ENCODE data around the gene LITAFD. TPM values are rescaled to one million over a fixed set of nuclear protein-coding genes. Genes with fewer than 3 reads are reported as not detected.

Gene LITAFD
- total and polyA plus RNA-seq, 9 donors, result not detected

GRCh38 chr16:8848231-8848938, 33.8 kb upstream of the LITAFD start:
- no peak for TF ChIP-seq EP300 (IDR thresholded peaks at IDR 0.05)
- no peak for TF ChIP-seq POLR2A (IDR thresholded peaks at IDR 0.05)
- TF ChIP-seq CTCF (IDR thresholded peaks at IDR 0.05), result no peak
- DNase-seq, result no peak
- H3K4me3 ChIP-seq, result no peak overlapping the region
- WGBS, 3 donors, result 87 to 89% (median 88%) methylated on average over 22 to 26 of the region's 26 CpGs
- intact Hi-C loops (cut with DNase I), result no loop called here
- no peaks in the 10 kb centered on the region for H3K9me3 ChIP-seq
- H3K27me3 ChIP-seq, result no peaks in the 10 kb centered on the region
- H3K4me1 ChIP-seq (ENCODE audit: insufficient read depth), result peaks cover 9% of the 10 kb centered on the region
- H3K27ac ChIP-seq, result no peak overlapping the region
- H3K36me3 ChIP-seq, result no peaks in the 10 kb centered on the region

GRCh38 chr16:8848939-8849391, 33.2 kb upstream of the LITAFD start:
- Histone ChIP-seq H3K4me3 (no peak overlapping the region), H3K36me3 (no peaks in the 10 kb centered on the region), H3K27me3 (no peaks in the 10 kb centered on the region), H3K9me3 (no peaks in the 10 kb centered on the region), H3K4me1 (ENCODE audit: insufficient read depth) (peaks cover 10% of the 10 kb centered on the region), H3K27ac (no peak overlapping the region)
- no peak for DNase-seq
- TF ChIP-seq CTCF (IDR thresholded peaks at IDR 0.05) (no peak), EP300 (IDR thresholded peaks at IDR 0.05) (no peak), POLR2A (IDR thresholded peaks at IDR 0.05) (no peak)
- intact Hi-C loops (cut with DNase I), result no loop called here
- WGBS, 3 donors, result 65 to 68% (median 66%) methylated on average over 8 of the region's 8 CpGs

- Histone ChIP-seq H3K4me1 (ENCODE audit: insufficient read depth) (peaks cover 10% of the 10 kb centered on the region), H3K36me3 (no peaks in the 10 kb centered on the region), H3K9me3 (no peaks in the 10 kb centered on the region), H3K4me3 (no peak overlapping the region), H3K27me3 (no peaks in the 10 kb centered on the region), H3K27ac (no peak overlapping the region)
- no peak for TF ChIP-seq EP300 (IDR thresholded peaks at IDR 0.05)
- TF ChIP-seq POLR2A (IDR thresholded peaks at IDR 0.05), result no peak
- TF ChIP-seq CTCF (IDR thresholded peaks at IDR 0.05), result no peak
- intact Hi-C loops (cut with DNase I), result no loop called here
- no peak for DNase-seq
- 78 to 79% (median 78%) methylated on average over 19 of the region's 19 CpGs for WGBS, 3 donors
Observed at GRCh38 chr16:8849411-8850011, 32.6 kb upstream of the LITAFD start.

- Histone ChIP-seq H3K4me1 (ENCODE audit: insufficient read depth) (peaks cover 10% of the 10 kb centered on the region), H3K36me3 (no peaks in the 10 kb centered on the region), H3K4me3 (no peak overlapping the region), H3K27ac (peak overlapping the region in 1 of 2 donors; percentile 42), H3K27me3 (no peaks in the 10 kb centered on the region), H3K9me3 (no peaks in the 10 kb centered on the region)
- intact Hi-C loops (cut with DNase I), result no loop called here
- WGBS, 3 donors, result 45 to 51% (median 49%) methylated on average over 11 of the region's 11 CpGs
- DNase-seq, result peak in 2 of 5 donors; percentile 55 to 64
- TF ChIP-seq CTCF (IDR thresholded peaks at IDR 0.05) (no peak), EP300 (IDR thresholded peaks at IDR 0.05) (no peak), POLR2A (IDR thresholded peaks at IDR 0.05) (no peak)
Observed at GRCh38 chr16:8850279-8850885, 31.8 kb upstream of the LITAFD start.
